Colon (tissue), 2 donors: ENCODE data around the gene PDE8A.
"Not testable (repeated sequence)": the region's sequence is repeated elsewhere in the genome, so short reads cannot be mapped to it uniquely, and the experiment has no call there.

Source experiments
- FAIRE-seq: peaks from 2 replicates; lab custom pipeline; 2012; peaks lifted over from hg19 to GRCh38; lab: Jason Lieb, UNC
- donor health status: control.
- donor health status: control.

PDE8A gene

DNA sequence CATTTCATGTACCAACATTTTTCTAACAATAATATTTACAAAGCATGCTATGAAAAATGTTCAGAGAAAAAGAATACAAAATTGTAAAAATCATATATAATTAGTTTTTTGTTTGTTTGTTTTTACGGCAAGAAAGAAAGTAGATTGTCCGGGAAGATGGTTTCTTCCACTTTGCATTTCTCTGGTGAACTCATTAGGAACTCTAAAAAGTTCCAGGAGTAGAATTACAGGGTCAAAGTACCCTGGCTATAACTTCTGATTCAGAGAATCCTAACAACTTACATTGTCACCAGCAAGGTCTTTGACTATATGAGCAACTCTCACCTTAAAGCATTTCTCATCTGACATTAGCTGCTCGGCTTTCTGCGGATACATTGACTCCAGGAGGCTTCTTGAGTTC, 196.7 kb downstream of the PDE8A start:
- FAIRE-seq, result no peak

DNA sequence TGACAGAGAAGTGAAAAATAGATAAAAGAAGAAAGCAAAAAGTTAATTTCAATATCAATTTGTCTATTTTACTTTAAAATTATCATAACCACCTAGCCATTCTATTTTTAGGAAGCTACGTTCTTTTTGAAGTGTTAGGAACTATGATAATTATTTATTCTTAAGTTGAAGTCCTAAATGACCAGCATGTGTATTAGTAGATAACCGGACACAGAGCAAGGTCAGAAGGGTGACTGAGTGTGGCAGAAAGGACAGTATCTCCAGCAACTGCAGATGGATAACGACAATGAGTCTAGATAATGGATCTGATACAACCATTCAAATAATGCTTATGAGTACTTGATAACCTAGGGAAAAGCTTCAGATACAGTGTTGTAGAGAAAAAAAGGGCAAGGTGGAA, 198.0 kb downstream of the PDE8A start:
- no peak for FAIRE-seq

DNA sequence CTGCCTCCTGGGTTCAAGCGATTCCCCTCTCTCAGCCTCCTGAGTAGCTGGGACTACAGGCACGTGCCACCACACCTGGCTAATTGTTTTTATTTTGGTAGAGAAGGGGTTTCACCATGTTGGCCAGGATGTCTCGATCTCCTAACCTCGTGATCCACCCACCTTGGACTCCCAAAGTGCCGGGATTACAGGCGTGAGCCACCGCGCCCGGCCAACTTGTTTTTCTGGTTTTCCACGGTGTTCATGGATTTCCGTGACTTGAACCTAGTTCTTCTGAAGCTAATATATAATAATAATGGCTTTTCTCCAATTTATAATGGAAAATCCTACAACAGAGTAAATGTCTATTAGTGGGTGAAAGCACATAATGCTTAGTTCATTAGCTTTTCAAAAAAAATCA, 203.7 kb downstream of the PDE8A start:
- not testable (repeated sequence) for FAIRE-seq

DNA sequence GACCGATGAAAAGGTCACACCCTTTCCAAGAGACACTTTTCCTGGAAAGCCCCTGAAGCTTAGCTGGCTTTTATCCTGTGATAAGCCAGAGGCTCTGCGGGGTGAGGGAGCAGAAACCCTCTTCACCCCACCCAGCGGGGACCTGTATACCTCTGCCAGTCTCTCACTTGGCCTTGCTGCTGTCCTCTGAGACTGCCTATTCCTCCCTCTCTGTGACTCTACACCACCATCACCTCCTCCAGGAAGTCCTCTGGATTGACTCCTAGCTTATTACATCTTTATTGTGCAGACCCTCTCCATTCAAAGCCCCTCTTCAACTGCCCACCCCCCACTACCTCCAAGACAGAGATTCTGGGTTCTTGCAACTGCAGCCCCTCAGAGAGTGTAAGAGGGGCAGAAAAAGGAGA, 206.5 kb downstream of the PDE8A start:
- not testable (repeated sequence) for FAIRE-seq
